Activated T-cell treated with anti-CD3 and anti-CD28 coated beads for 24 hours (primary cell): ENCODE results near the gene WWOX.

Experiments used
- DNase-seq: peaks from one replicate; pipeline ENCODE4 v3.0.0-alpha.2; 2020; ENCODE audit warnings: low read depth

The WWOX gene

GRCh38 chr16:78742501-78743283, 643.2 kb downstream of the WWOX start:
- DNase-seq: peak; percentile 70

- no peak for DNase-seq
Observed at GRCh38 chr16:78743556-78743955, 644.1 kb downstream of the WWOX start.

DNA sequence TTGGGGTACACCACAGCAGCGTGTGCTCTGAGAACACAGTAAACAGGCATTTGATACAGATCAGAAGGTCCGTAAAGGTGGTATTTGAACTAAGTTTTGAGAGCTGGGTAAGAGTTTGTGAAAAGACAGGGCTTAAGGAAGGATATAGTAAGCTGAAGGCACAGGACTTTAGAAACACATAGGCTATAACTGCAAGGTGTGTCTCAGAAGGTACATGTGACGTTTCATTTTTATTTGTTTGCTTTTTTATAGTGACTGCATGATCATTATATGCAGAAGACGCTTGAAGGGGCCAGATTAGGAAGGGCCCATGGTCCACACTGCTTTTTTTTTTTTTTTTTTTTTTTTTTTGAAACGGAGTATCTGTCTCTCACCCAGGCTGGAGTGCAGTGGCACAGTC, 644.6 kb downstream of the WWOX start:
- no peak for DNase-seq

GRCh38 chr16:78744796-78745107, 645.3 kb downstream of the WWOX start:
- no peak for DNase-seq

DNA sequence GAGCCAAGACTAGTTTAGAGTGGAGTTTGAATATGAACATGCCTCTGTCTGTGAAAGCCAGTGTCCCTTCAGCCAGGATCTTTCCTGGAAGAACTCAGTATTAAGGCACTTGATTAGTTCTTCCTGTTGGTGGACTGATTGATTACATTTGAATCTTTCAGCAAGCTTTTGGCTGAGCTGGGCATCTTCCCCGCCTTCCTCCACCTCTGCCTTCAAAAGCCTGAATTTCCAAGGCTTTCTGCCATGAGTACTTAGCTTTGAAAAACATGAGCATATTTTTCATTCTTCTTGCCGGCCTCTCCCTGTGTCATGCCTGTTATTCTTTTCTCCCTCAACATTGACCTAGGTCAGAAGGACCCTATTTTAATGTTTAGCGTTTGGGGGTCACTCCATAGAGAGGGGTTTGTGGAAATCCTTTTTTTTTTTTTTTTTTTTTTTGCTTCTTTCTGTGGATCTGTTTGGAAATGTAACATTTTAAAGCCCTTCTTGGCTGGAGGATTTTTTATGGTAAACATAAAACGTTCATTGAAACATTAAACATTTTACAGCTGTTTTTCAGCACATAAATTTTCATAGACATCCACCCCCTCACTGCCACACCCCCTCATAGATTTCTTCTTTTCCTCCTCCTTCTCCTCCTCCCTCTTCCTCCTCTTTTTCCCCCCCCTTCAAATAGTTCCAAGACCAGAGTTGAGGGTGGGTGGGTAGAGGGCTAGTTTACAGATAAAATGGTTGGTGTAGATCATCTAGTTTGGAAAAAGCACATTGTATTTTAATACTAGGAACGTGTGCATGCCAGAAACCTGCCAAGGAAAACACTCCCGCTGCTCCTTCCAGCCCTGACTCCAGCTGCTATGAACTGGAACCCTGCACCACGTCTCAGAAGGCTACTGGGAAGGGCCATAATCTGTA, 645.9 kb downstream of the WWOX start:
- no peak for DNase-seq

DNA sequence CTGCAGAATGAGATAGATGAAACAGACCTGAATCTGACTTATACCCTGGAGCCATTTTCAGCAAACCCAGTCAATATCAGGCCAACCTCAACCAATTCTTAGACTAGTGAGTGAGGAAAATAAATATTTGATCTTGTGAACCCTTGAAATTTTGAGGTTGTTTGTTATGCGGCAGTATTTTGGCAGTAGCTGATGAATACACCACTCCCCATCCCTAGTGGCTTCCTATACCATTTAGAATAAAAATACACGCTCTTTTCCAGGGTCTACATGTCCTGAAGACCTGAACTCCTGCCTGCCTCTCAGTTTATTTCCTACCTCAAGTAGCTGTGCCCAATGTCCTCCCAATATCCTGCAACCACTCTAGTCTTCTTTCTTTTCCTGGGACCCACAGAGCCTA, 647.3 kb downstream of the WWOX start:
- no peak for DNase-seq

GRCh38 chr16:78748220-78748929, 648.9 kb downstream of the WWOX start:
- DNase-seq: no peak

DNA sequence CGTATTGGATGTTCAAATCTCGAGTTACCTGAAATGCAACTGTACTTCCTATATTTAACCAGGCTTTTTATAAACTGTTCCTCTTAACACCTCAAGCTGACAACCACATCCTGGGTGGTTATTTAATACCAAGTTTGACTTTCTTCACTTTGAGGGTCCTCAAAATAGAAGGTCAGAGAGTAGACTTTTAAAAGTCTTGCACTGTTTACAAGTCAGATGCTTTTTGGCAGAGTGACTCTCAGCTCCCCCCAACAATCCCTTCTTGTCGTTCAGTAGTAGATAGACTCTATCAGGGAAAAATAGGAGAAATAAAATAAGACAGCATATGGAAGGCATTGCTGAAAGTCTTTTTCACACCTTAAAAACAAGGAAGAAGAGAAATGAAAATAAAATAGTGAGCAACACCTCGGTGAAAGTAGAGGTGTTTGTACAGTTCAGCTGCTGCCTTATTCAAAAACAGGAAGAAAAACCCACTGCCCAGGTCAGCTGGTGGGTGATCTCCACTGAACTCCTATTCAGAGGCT, 650.4 kb downstream of the WWOX start:
- no peak for DNase-seq

GRCh38 chr16:78750611-78751010, 651.2 kb downstream of the WWOX start:
- DNase-seq: no peak

DNA sequence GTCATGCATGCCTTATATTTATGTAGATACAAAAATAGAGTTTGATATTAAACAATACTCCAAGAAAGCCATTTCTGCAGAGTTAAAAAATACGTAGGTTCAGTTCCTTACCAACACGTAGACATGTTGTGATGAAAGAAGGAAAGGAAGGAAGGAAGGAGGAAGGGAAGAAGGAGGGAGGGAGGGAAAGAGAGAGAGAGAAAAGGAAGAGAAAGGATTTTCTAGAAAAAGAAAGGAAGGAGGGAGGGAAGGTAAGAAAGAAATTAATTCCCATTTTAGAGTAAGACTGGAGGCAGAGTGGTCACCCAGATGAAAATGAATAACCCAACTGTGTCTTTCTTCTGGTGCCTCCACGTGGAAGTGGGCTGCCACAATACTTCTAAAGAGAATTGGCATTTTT, 652.1 kb downstream of the WWOX start:
- DNase-seq: no peak

DNA sequence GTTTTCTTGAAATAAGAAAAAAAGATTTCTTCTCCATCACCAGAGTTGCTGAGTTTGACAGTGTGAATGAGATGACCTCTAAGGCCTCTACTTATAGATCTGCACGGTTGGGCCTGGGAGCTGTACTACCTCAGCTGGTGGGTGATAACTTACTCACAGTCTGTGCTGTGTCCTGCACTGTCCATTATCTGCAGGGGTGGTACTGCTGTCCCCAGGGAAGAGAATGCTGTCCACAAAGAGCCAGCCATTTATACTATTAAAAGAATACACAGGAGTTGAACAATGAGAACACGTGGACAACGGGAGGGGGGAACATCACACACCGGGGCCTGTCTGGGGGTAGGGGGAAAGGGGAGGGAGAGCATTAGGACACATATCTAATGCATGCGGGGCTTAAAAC, 655.3 kb downstream of the WWOX start:
- DNase-seq: no peak

DNA sequence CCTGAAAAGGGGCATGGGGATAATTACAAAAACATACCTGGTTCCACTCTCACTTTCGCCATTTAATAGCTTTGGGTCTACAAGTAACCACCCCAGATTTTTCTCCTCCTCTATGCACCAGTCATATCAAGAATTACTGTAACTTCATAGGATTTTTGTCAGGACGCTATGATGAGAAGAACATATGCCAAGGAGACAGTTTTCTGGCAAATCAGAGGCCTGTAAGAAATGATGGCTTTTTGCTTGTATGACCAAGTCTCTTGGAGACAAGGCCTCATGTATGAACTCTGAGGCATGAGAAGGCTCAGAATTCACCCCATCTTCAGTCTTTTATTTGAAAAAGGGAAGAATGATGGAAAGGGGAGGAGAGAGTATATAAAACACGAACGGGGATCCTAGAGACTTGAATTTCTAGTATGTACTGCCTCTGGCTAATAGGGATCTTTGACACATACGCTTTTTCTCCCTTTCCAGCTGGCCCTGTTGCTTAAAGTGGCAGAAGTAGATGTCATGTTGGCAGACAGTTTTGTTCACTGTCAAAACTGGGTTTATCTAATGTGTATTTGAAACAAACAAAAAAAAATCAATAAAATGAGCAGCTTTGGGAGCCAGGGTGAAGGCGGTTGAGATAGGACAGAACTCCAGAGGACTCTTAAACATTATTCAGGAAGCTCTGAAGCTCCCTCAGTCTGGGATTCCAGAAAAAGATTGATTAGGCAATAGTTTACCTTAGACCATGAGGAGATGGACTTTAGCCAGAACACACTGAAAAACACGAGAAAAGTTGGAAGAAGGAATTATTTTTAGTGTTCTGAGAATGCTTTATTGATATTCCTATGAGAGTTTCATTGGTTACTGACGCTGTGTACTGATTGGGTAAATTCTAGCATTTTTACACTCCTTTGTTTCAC, 656.6 kb downstream of the WWOX start:
- DNase-seq: no peak

DNA sequence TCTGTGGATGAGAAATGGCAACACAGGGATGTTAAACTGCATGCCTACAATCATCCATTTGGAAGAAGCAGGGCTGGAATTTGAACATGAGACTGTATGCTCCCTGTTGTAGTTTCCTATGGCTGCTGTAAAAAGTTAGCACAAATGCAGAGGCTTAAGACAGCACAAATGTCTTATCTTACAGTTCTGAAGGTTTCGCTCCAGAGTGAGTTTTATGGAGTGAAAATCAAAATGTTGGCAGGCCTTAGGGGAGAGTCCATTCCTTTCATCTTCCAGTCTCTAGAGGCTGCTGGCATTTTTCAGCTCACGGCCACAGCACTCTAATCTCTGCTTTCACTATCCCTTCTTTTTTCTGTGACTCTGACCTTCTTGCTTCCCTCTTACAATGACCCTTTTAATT, 660.1 kb downstream of the WWOX start:
- no peak for DNase-seq

GRCh38 chr16:78760611-78761010, 661.2 kb downstream of the WWOX start:
- DNase-seq: no peak

DNA sequence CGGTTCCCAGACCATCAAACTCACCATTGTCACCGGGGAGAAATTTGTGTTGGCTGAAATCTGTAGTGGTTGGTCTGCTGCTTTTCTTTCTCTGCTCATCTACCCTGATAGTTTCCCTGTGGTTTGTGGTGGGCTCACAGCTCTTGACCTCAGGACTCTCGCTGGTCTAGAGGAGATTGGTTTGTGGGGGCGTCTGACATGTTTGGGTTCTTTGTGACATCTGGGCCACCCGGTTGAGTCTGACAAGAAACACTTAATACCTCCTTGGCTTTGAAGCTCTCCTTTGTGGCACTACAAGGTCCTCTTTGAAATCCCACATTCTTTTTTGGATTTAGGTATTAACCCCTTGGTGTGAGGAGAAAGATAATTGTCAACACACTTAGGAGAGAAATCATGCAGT, 662.0 kb downstream of the WWOX start:
- DNase-seq: no peak

DNA sequence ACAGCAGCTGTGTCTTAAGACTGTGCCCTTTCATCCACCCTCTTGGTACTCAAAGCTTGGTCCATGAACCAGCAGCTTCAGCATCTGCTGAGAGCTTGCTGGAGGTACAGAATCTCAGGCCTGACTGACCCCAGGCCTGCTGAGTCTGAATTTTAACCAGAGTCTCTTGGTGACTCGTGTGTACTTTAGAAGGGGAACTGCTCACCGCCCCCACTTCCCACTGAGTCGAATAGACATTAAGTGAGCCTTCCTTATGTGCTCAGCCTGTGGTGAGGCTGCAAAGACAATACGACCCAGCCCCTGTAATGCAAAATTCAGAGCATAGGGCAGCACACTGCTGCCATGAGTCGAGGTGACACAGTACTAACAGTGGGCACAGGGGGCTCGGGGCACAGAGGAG, 662.8 kb downstream of the WWOX start:
- no peak for DNase-seq

DNA sequence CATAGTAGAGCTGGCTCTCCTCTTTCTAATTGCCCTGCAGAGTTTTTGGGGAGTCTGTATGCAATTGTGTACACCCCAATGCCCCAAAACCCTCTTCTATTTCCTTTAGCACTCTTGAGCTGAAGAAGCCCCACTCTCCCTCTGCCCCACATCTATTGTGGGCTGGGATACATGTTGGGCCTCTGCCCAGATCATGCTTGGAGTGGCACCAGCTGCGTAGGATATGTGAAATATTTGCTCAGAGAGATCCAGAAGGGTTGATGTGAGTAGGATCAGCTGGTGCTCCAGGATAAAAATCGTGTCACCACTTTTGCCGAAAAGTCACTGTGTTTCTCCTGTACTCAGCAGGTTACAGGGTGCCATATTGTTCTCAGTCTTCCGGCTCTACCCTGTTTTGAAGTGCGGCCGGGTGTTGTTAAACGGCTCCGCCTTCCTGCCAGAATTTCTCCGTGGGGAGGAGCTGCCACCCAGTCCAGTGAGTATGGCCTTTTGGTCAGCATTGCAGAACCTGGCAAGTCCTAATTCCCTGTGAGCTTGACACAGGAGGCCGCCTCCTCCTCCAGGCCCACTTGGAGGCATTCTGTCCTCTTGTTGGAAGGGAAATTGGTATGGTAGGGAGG, 664.5 kb downstream of the WWOX start:
- DNase-seq: no peak

DNA sequence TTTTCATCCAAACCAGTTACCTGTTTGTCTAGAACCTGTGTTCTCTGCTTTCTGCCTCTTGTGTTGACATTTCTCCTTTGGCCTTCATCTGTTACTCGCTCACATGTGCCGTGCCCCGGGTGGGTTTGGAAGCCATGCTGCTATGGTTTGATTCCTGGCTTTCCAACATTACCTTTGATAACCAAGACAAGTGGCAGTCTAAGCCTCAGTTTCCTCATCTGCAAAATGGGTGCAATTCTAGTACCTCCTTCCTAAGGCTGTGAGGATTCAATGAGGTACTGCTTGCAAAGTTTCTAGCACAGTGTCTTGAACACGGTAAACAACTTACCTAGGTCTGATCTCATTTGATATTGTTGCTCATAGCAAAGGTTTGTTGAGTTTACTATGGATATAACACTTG, 665.0 kb downstream of the WWOX start:
- no peak for DNase-seq

DNA sequence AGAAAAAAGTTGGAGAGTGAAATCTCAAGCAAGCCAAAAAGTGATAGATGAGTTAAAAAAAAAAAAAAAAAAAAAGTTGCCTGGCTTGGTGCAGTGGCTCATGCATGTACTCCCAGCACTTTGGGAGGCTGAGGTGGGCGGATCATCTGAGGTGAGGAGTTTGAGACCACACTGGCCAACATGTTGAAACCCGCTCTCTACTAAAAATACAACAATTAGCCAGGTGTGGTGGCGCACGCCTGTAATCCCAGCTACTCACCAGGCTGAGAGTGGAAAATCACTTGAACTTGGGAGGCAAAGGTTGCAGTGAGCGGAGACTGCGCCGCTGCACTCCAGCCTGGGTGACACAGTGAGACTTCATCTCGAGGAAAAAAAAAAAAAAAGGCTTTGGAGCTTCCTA, 668.8 kb downstream of the WWOX start:
- DNase-seq: no peak

GRCh38 chr16:78768718-78769117, 669.3 kb downstream of the WWOX start:
- peak; percentile 22 for DNase-seq
